Mesenchymal stem cell (in vitro differentiated cells and primary cell): ENCODE data around the gene ARPP21.

Experiments
- DNase-seq: peaks from one replicate; pipeline ENCODE4 v3.0.0-alpha.2; 2013
- H2AFZ ChIP-seq: one replicate; pipeline ENCODE4 v1.6.1; 2013; ENCODE audit warnings: low read depth, mild to moderate bottlenecking, control low read depth, inconsistent platforms, low read length, moderate library complexity
- H2AK5ac ChIP-seq: 2 replicates; pipeline ENCODE4 v1.6.1; 2013; ENCODE audit warnings: low read length, moderate library complexity, mild to moderate bottlenecking, inconsistent platforms; ENCODE audit not compliant: severe bottlenecking
- H2BK120ac ChIP-seq: one replicate; pipeline ENCODE4 v1.6.1; 2013; ENCODE audit warnings: low read depth, mild to moderate bottlenecking, inconsistent platforms, low read length, moderate library complexity
- H2BK12ac ChIP-seq, 2 experiments: one replicate each; pipeline ENCODE4 v1.6.1; 2013; ENCODE audit warnings: inconsistent platforms in 2 of 2, low read length in 2 of 2, mild to moderate bottlenecking in 2 of 2, moderate library complexity in 2 of 2, control low read depth in 1 of 2
- H2BK15ac ChIP-seq: one replicate; pipeline ENCODE4 v1.6.1; 2013; ENCODE audit warnings: mild to moderate bottlenecking, low read depth, inconsistent platforms; ENCODE audit not compliant: poor library complexity, severe bottlenecking
- H2BK5ac ChIP-seq: 2 replicates; pipeline ENCODE4 v1.6.1; 2013; ENCODE audit warnings: low read depth, mild to moderate bottlenecking, low read length, control low read depth, inconsistent platforms; ENCODE audit not compliant: poor library complexity, severe bottlenecking
- H3K14ac ChIP-seq, 2 experiments: one replicate each; pipeline ENCODE4 v1.6.1; 2013; ENCODE audit warnings: inconsistent platforms in 2 of 2, low read length in 2 of 2, control low read depth in 1 of 2, mild to moderate bottlenecking in 1 of 2, moderate library complexity in 1 of 2
- H3K18ac ChIP-seq, 2 experiments: one replicate each; pipeline ENCODE4 v1.6.1; 2013; ENCODE audit warnings: inconsistent platforms in 2 of 2, low read length in 2 of 2, control low read depth in 1 of 2, low read depth in 1 of 2, mild to moderate bottlenecking in 1 of 2
- H3K23ac ChIP-seq, 2 experiments: one replicate each; pipeline ENCODE4 v1.6.1; 2013; ENCODE audit warnings: inconsistent platforms in 2 of 2, low read length in 2 of 2, mild to moderate bottlenecking in 2 of 2, moderate library complexity in 2 of 2, control low read depth in 1 of 2
- H3K27ac ChIP-seq: 2 replicates; pipeline ENCODE4 v1.5.1; 2013; ENCODE audit warnings: mild to moderate bottlenecking, moderate library complexity, low read length, control low read depth, inconsistent platforms; ENCODE audit not compliant: poor library complexity, severe bottlenecking
- H3K27me3 ChIP-seq, 2 experiments: 2 replicates each; pipeline versions ENCODE4 v1.6.1 to v1.7.0; 2013; ENCODE audit warnings: low read length in 2 of 2, mild to moderate bottlenecking in 2 of 2, moderate library complexity in 2 of 2, control low read depth in 1 of 2, inconsistent platforms in 1 of 2; ENCODE audit not compliant: control insufficient read depth in 1 of 2, insufficient read depth in 1 of 2
- H3K36me3 ChIP-seq, 2 experiments: 2 replicates each; pipeline versions ENCODE4 v1.6.1 to v1.7.0; 2013; ENCODE audit warnings: low read length in 2 of 2, control low read depth in 1 of 2, inconsistent platforms in 1 of 2, low read depth in 1 of 2, mild to moderate bottlenecking in 1 of 2; ENCODE audit not compliant: insufficient read depth in 2 of 2, control insufficient read depth in 1 of 2
- H3K4ac ChIP-seq, 2 experiments: one replicate each; pipeline ENCODE4 v1.6.1; 2013; ENCODE audit warnings: inconsistent platforms in 2 of 2, low read length in 2 of 2, mild to moderate bottlenecking in 2 of 2, moderate library complexity in 2 of 2, control low read depth in 1 of 2, low read depth in 1 of 2
- H3K4me1 ChIP-seq: 2 replicates; pipeline ENCODE4 v1.6.1; 2013; ENCODE audit warnings: low read depth, low read length, control low read depth; ENCODE audit not compliant: control insufficient read depth, insufficient read depth
- H3K4me2 ChIP-seq: 2 replicates; pipeline ENCODE4 v1.6.1; 2013; ENCODE audit warnings: low read length, mild to moderate bottlenecking, inconsistent platforms; ENCODE audit not compliant: poor library complexity, severe bottlenecking
- H3K4me3 ChIP-seq, 2 experiments: 2 replicates each; pipeline versions ENCODE4 v1.5.1 to v1.7.0; 2013; ENCODE audit warnings: low read length in 2 of 2, mild to moderate bottlenecking in 2 of 2, control low read depth in 1 of 2, low read depth in 1 of 2; ENCODE audit not compliant: insufficient read depth in 1 of 2
- H3K79me1 ChIP-seq: replicated peaks from 2 replicates; pipeline ENCODE4 v1.6.1; 2013; ENCODE audit warnings: mild to moderate bottlenecking, control low read depth, low read length, inconsistent platforms; ENCODE audit not compliant: poor library complexity, severe bottlenecking
- H3K9ac ChIP-seq: 2 replicates; pipeline ENCODE4 v1.7.0; 2013; ENCODE audit warnings: mild to moderate bottlenecking, low read length, moderate library complexity
- H3K9me3 ChIP-seq: 2 replicates; pipeline ENCODE4 v1.7.0; 2013; ENCODE audit warnings: mild to moderate bottlenecking, low read length; ENCODE audit not compliant: control insufficient read depth
- H4K8ac ChIP-seq: one replicate; pipeline ENCODE4 v1.6.1; 2013; ENCODE audit warnings: inconsistent platforms, mild to moderate bottlenecking, low read length, moderate library complexity
- H4K91ac ChIP-seq: one replicate; pipeline ENCODE4 v1.6.1; 2013; ENCODE audit warnings: mild to moderate bottlenecking, low read length, inconsistent platforms
- WGBS: methylation state at CpG from one replicate; pipeline ENCODE4 v1.1.7; 2013; ENCODE audit warnings: mixed read lengths; 5-methylcytosine and 5-hydroxymethylcytosine counted together

The ARPP21 gene

DNA sequence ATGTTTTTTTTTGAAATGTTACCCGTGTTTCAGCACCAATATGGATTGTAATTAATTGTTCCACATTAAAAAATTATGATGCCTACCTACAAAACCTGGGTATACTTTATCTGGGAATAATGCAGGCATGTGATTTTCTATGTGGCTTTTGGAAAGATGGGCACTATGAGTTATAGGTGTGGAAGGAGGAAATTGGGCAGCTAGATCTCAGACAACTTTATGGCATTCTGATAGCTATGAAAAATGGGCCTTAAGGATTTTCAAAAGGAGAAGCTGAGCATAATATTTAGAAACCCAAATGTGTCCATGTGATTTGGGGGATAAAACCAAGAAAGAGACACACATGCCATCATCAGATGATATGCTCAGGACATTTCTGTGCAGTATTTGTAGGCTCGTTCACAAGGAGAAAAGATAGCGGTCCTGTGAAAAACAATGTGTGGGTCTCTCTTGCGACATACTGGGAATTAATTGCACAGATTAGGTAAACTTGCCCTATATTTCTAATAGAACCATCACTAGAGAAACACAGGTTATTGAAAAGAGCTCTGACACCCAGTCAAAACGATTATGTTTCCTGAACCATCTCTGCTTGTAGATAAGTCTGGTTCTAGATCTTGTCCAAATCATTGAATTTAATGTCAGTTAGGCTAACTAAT is 35.3 kb downstream of the ARPP21 start:
- Histone ChIP-seq H4K91ac (no peak overlapping the region), H3K27me3 (no peaks in the 10 kb centered on the region), H3K27ac (no peak overlapping the region), H3K9me3 (no peaks in the 10 kb centered on the region), H2BK15ac (no peak overlapping the region), H3K79me1 (peaks cover 1% of the 10 kb centered on the region), H2BK120ac (no peak overlapping the region), H3K4me2 (no peak overlapping the region), H2AK5ac (no peak overlapping the region), H3K18ac (no peak overlapping the region), H4K8ac (no peak overlapping the region), H3K4me1 (no peaks in the 10 kb centered on the region), H3K4me3 (no peak overlapping the region), H3K9ac (no peak overlapping the region), H2BK5ac (no peak overlapping the region), H2AFZ (no peak overlapping the region), H2BK12ac (no peak overlapping the region), H3K14ac (no peak overlapping the region), H3K23ac (no peak overlapping the region), H3K36me3 (no peaks in the 10 kb centered on the region), H3K4ac (no peak overlapping the region)
- 83% methylated on average over 1 of the region's 5 CpGs for WGBS
- no peak for DNase-seq

DNA sequence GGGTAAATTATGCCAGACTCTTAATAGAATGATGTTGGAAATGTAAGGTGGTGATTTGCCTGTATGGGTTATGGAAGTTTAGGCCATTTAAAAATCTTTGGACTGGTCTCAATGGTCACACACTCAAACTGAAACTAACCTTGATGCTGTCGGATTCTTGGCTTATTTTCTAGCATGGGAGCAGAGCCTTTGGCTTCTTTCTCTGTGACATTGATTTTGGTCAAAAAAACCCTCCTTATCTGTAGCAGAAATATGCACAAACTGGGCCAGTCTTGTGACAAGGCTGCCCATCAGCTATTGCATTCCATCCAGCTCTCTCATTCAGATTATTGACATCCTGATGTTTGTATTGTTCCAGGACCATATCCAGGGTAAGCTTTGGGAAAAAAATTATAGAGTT is 35.9 kb downstream of the ARPP21 start:
- Histone ChIP-seq H3K18ac (no peak overlapping the region), H3K36me3 (no peaks in the 10 kb centered on the region), H2BK12ac (no peak overlapping the region), H4K91ac (no peak overlapping the region), H2BK15ac (no peak overlapping the region), H3K4ac (no peak overlapping the region), H3K4me1 (no peaks in the 10 kb centered on the region), H3K23ac (no peak overlapping the region), H3K9ac (no peak overlapping the region), H3K79me1 (peaks cover 1% of the 10 kb centered on the region), H2AK5ac (no peak overlapping the region), H3K9me3 (no peaks in the 10 kb centered on the region), H2BK5ac (no peak overlapping the region), H2BK120ac (no peak overlapping the region), H3K27ac (no peak overlapping the region), H3K14ac (no peak overlapping the region), H2AFZ (no peak overlapping the region), H4K8ac (no peak overlapping the region), H3K4me3 (no peak overlapping the region), H3K27me3 (no peaks in the 10 kb centered on the region), H3K4me2 (no peak overlapping the region)
- WGBS: 94% methylated on average over 1 of the region's 1 CpG
- DNase-seq: no peak

DNA sequence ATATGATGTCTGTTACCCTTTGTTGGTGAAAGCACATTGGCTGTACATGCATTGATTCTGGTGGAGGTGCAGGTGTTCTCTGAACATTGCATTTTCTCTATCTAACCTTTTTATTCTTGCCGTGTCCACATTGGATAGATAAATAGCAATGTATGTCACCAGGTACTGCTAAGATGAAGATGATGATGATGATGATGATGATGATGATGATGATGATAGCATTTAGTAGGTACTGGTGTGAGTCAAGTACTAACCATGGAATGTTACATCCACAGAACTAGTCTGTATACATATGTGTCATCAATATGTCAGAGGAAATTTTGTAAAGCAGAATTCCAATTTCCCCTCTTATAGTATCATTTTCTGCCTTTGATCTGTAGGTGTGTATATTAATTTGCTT is 36.3 kb downstream of the ARPP21 start:
- Histone ChIP-seq H3K4me1 (no peaks in the 10 kb centered on the region), H3K4me3 (no peak overlapping the region), H3K27ac (no peak overlapping the region), H4K91ac (no peak overlapping the region), H2BK5ac (no peak overlapping the region), H2BK120ac (no peak overlapping the region), H3K79me1 (peaks cover 1% of the 10 kb centered on the region), H3K14ac (no peak overlapping the region), H2BK15ac (no peak overlapping the region), H3K4ac (no peak overlapping the region), H3K18ac (no peak overlapping the region), H4K8ac (no peak overlapping the region), H3K36me3 (no peaks in the 10 kb centered on the region), H3K9ac (no peak overlapping the region), H3K23ac (no peak overlapping the region), H3K4me2 (no peak overlapping the region), H3K9me3 (no peaks in the 10 kb centered on the region), H3K27me3 (no peaks in the 10 kb centered on the region), H2AK5ac (no peak overlapping the region), H2BK12ac (no peak overlapping the region), H2AFZ (no peak overlapping the region)
- no peak for DNase-seq
- WGBS: 89% methylated on average over 1 of the region's 1 CpG

DNA sequence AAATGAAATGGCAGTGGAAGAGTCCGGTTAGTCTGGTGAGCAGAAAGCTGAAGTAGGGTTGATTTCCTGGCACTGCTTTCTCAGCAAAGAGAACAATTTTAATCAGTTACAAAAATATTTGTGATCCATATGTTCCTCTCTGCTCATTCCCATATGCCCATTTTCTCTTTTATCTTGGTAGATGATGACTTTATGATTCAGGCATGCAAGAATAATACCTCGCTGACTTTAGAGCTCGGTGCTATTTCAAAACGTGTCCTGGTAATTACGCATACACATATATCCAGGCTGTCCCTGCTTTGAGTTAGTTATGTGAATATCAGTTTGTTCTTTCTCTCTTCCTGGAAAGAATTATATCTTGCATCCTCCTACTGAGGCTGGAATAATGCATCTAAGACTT is 38.5 kb downstream of the ARPP21 start:
- no peak for DNase-seq
- H4K91ac ChIP-seq: no peak overlapping the region
- H3K27me3 ChIP-seq: peaks cover 0 to 3% of the 10 kb centered on the region in 2 experiments
- no peak overlapping the region for H3K4me2 ChIP-seq
- 100% methylated on average over 2 of the region's 5 CpGs for WGBS
- H3K4me3 ChIP-seq: no peak overlapping the region
- no peak overlapping the region for H3K23ac ChIP-seq
- H3K18ac ChIP-seq: no peak overlapping the region
- H3K9me3 ChIP-seq: no peaks in the 10 kb centered on the region
- H2AK5ac ChIP-seq: no peak overlapping the region
- H2BK12ac ChIP-seq: no peak overlapping the region
- H2BK120ac ChIP-seq: no peak overlapping the region
- H3K36me3 ChIP-seq: no peaks in the 10 kb centered on the region
- no peak overlapping the region for H3K9ac ChIP-seq
- no peak overlapping the region for H3K27ac ChIP-seq
- H3K4ac ChIP-seq: no peak overlapping the region
- H3K14ac ChIP-seq: no peak overlapping the region
- no peaks in the 10 kb centered on the region for H3K4me1 ChIP-seq
- no peak overlapping the region for H2BK15ac ChIP-seq
- no peak overlapping the region for H4K8ac ChIP-seq
- no peak overlapping the region for H2AFZ ChIP-seq
- H3K79me1 ChIP-seq: peaks cover 1% of the 10 kb centered on the region
- H2BK5ac ChIP-seq: no peak overlapping the region
